HG03064 (cell line): ENCODE measurements around the gene HOXB4.
"Not testable (repeated sequence)": the region's sequence is repeated elsewhere in the genome, so short reads cannot be mapped to it uniquely, and the experiment has no call there.

Experiments used
- ATAC-seq: cut with Tn5 transposase; IDR thresholded peaks from one replicate; pipeline ENCODE4 v1.9.1; 2021; ENCODE audit warnings: low read depth; ENCODE audit not compliant: unreplicated experiment

The HOXB4 gene

GRCh38 chr17:48535793-48536559, 42.2 kb downstream of the HOXB4 start:
- not testable (repeated sequence) for ATAC-seq

- ATAC-seq, result no peak
Measured at GRCh38 chr17:48532261-48532660, 45.9 kb downstream of the HOXB4 start.

- no peak for ATAC-seq
Measured at GRCh38 chr17:48530887-48531272, 47.3 kb downstream of the HOXB4 start, which contains the start of gene HOXB1. Gene HOXB1, minus strand, starts transcription at chr17:48531011. Its CDS starts 107 bp downstream, at chr17:48530904.

- ATAC-seq, result no peak
Measured at GRCh38 chr17:48530208-48530886, 47.8 kb downstream of the HOXB4 start.

GRCh38 chr17:48529683-48530009, 48.5 kb downstream of the HOXB4 start:
- no peak for ATAC-seq

- ATAC-seq, result no peak
Measured at GRCh38 chr17:48528936-48529682, 49.0 kb downstream of the HOXB4 start.

GRCh38 chr17:48528153-48528935, 49.8 kb downstream of the HOXB4 start:
- ATAC-seq, result no peak

GRCh38 chr17:48527547-48527932, 50.6 kb downstream of the HOXB4 start:
- no peak for ATAC-seq

- ATAC-seq, result no peak
Measured at GRCh38 chr17:48526608-48527546, 51.3 kb downstream of the HOXB4 start.
